Ectodermal cell (in vitro differentiated cells): ENCODE measurements around the gene FHIT.
"Not testable (repeated sequence)": the region's sequence is repeated elsewhere in the genome, so short reads cannot be mapped to it uniquely, and the experiment has no call there.

Experiments
- H3K27ac ChIP-seq: 2 replicates; pipeline ENCODE4 v1.7.0; 2013; ENCODE audit warnings: mild to moderate bottlenecking, low read depth, low read length; ENCODE audit not compliant: insufficient read depth, poor library complexity, severe bottlenecking
- H3K27me3 ChIP-seq: 2 replicates; pipeline ENCODE4 v1.7.0; 2013; ENCODE audit warnings: mild to moderate bottlenecking, low read length; ENCODE audit not compliant: insufficient read depth, control insufficient read depth, poor library complexity, severe bottlenecking
- H3K36me3 ChIP-seq: one replicate; pipeline ENCODE4 v1.7.0; 2013; ENCODE audit warnings: low read length; ENCODE audit not compliant: control insufficient read depth, insufficient read depth
- H3K4me1 ChIP-seq: one replicate; pipeline ENCODE4 v1.7.0; 2013; ENCODE audit warnings: low read length; ENCODE audit not compliant: control insufficient read depth, insufficient read depth
- H3K4me3 ChIP-seq: 2 replicates; pipeline ENCODE4 v1.7.0; 2013; ENCODE audit warnings: low read depth, low read length, control low read depth; ENCODE audit not compliant: insufficient read depth
- H3K9me3 ChIP-seq: 2 replicates; pipeline ENCODE4 v1.7.0; 2013; ENCODE audit warnings: mild to moderate bottlenecking, low read length, moderate library complexity; ENCODE audit not compliant: control insufficient read depth
- WGBS, 2 experiments: methylation state at CpG; one replicate each; pipeline ENCODE4 v1.1.7; 2013; ENCODE audit warnings: missing lambda C conversion rate in 2 of 2; 5-methylcytosine and 5-hydroxymethylcytosine counted together

Gene FHIT

GRCh38 chr3:59816312-59816711, 1434.9 kb downstream of the FHIT start:
- Histone ChIP-seq H3K36me3 (no peaks in the 10 kb centered on the region), H3K4me3 (no peak overlapping the region), H3K27ac (no peak overlapping the region), H3K27me3 (no peaks in the 10 kb centered on the region), H3K9me3 (no peaks in the 10 kb centered on the region), H3K4me1 (peaks cover 33% of the 10 kb centered on the region)
- WGBS, 2 experiments = 86% methylated on average over 1 of the region's 1 CpG; no CpG with 5 or more reads in 1 of the 2 experiments

DNA sequence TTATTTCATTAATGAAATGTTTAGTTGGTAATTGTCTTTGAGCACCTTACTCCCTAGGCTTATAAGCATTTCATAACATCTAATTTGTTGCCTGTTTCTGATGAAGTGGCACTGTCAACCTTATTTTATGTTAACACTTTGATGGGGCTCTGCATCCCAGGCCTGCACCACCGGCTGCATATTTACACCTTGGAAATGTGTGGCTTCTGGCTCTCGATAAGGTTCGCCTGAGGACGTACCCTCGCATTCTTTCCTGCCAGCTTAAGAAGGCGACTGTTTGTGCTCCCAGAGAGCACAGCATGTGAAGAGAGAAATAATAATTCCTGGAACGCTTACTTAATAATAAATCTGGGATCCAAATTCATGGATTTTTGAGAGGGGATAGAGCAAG, 1438.1 kb downstream of the FHIT start:
- WGBS, 2 experiments = 47 to 54% methylated on average over 7 of the region's 7 CpGs
- H3K4me3 ChIP-seq = no peak overlapping the region
- no peak overlapping the region for H3K27ac ChIP-seq
- no peaks in the 10 kb centered on the region for H3K36me3 ChIP-seq
- no peaks in the 10 kb centered on the region for H3K27me3 ChIP-seq
- H3K4me1 ChIP-seq = peaks cover 29% of the 10 kb centered on the region
- H3K9me3 ChIP-seq = no peaks in the 10 kb centered on the region

- Histone ChIP-seq H3K9me3 (peaks cover 2% of the 10 kb centered on the region), H3K36me3 (no peaks in the 10 kb centered on the region), H3K27ac (no peak overlapping the region), H3K4me1 (peaks cover 22% of the 10 kb centered on the region), H3K4me3 (no peak overlapping the region), H3K27me3 (no peaks in the 10 kb centered on the region)
- 76 to 81% methylated on average over 11 of the region's 11 CpGs for WGBS, 2 experiments
Measured at GRCh38 chr3:59812237-59813147, 1438.8 kb downstream of the FHIT start.

DNA sequence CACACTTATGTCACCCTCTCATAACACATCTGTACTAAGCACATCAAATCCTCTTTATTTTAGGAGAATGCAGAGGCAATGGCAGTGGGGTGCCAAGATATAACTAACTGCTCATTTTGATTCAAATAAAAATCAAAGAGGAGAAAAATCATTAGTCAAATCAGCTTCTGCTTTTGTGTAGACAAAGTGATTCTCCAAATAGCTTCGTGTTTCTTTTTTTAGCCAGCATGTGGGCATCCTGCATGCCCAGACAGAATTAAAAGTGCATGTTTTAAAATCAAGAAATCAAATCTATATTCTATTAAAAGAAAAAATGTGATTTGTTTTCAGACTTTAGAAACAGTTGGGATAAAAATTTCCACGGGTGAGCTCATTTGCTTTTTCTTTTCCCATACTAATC, 1440.1 kb downstream of the FHIT start:
- no peaks in the 10 kb centered on the region for H3K36me3 ChIP-seq
- H3K9me3 ChIP-seq = peaks cover 2% of the 10 kb centered on the region
- no peak overlapping the region for H3K27ac ChIP-seq
- H3K27me3 ChIP-seq = no peaks in the 10 kb centered on the region
- 100% methylated on average over 1 of the region's 2 CpGs for WGBS, 2 experiments
- no peak overlapping the region for H3K4me3 ChIP-seq
- peaks cover 16% of the 10 kb centered on the region for H3K4me1 ChIP-seq

DNA sequence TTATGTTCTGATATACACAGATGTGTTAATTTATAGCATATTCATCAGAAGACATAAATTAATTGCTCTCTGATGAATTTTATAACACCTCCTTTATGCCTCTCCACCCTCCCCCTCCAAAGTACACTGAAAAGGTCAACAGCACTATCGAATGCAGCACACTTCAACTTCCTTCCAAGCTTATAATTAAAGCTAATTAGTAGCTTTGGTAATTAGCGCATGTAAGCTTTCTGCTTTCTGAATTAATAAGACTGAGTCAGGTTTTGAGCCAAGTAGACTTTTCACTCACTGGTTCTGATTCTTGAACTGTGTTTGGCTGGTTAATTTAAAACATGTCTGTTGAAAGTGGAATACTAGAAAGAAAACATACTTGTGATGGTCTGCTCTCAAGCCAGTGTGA, 1440.6 kb downstream of the FHIT start:
- Histone ChIP-seq H3K4me1 (peaks cover 16% of the 10 kb centered on the region), H3K27ac (no peak overlapping the region), H3K9me3 (peaks cover 2% of the 10 kb centered on the region), H3K36me3 (no peaks in the 10 kb centered on the region), H3K27me3 (no peaks in the 10 kb centered on the region), H3K4me3 (no peak overlapping the region)
- WGBS, 2 experiments = 90 to 97% methylated on average over 1 to 2 of the region's 2 CpGs

DNA sequence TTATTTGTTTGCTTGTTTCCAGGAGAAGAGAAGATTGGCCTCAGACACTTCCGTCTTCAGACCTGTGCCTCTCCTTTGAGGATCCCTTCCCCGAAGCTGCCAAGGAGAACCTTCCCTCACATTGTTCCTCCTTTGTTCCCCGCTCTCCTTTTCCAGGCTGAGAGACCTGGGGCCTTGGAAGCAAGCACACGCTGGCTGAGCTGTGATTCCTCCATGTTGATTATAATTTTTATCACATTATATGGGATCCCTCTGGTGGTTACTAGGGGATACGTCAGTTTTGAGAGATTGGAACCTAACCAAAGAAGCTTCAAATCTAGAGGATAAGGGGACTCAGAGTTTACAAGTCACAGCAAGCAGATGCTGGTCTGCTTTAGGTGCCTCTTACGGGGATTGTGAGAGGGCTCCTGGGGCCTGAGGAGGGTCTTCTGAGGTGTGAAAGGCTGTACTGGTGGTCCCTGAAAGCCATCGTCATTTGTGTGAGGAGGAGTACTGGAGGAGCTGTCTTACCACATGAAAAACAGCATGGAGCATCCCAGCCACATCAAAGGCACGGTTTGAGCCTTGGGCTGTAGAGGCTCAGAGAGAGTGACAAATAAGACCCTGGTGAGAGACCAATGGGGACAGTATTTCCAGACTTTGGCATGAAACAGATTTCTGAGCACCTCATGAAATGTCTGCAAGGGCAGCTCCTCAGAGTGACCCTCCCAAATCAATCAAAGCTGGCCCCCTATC, 1441.4 kb downstream of the FHIT start:
- H3K4me1 ChIP-seq = peaks cover 16% of the 10 kb centered on the region
- no peak overlapping the region for H3K4me3 ChIP-seq
- peaks cover 2% of the 10 kb centered on the region for H3K9me3 ChIP-seq
- H3K27ac ChIP-seq = no peak overlapping the region
- no peaks in the 10 kb centered on the region for H3K36me3 ChIP-seq
- WGBS, 2 experiments = 79 to 82% methylated on average over 7 to 8 of the region's 8 CpGs
- H3K27me3 ChIP-seq = no peaks in the 10 kb centered on the region

DNA sequence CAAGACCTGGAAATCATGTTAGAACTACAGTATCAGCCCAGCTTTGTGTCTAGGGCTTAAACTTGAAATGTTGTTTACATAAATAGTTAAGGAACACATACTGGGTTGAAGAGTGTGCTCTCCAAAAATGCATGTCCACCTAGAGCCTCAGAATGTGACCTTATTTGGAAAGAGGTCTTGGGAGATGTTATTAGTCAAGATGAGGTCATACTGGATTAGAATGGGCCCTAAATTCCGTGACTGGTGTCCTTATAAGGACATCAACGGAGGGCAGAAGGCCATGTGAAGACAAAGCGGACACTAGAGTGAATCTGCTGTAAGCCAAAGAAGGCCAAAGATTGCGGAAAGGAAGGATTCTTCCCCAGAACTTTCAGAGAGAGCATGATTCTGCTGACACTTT, 1442.2 kb downstream of the FHIT start:
- Histone ChIP-seq H3K4me3 (no peak overlapping the region), H3K27me3 (no peaks in the 10 kb centered on the region), H3K9me3 (peaks cover 2% of the 10 kb centered on the region), H3K4me1 (peaks cover 16% of the 10 kb centered on the region), H3K36me3 (no peaks in the 10 kb centered on the region), H3K27ac (no peak overlapping the region)
- 81 to 84% methylated on average over 4 of the region's 4 CpGs for WGBS, 2 experiments

DNA sequence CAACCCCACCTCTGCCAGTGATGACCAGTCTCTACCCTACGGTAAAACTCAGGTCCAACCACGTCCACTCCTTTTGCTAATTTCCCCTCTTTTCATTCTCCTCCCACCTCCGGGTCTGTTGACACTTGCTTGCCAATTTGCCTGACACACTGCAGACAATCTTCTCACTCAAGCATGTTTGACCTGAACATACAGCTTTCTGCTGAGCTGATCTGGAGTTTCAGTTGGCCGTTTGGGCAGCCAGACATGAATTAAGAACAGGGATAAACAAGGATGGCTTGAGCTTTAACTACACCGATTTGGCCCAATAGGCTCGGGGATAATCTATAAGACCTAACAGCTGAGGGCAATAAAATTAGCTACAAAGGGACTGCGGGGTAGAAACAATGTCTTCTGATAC, 1442.8 kb downstream of the FHIT start:
- Histone ChIP-seq H3K27ac (no peak overlapping the region), H3K27me3 (no peaks in the 10 kb centered on the region), H3K36me3 (no peaks in the 10 kb centered on the region), H3K4me1 (peaks cover 16% of the 10 kb centered on the region), H3K9me3 (peaks cover 2% of the 10 kb centered on the region), H3K4me3 (no peak overlapping the region)
- 92 to 96% methylated on average over 7 of the region's 7 CpGs for WGBS, 2 experiments

GRCh38 chr3:59803268-59803667, 1448.0 kb downstream of the FHIT start:
- no peaks in the 10 kb centered on the region for H3K36me3 ChIP-seq
- peaks cover 2% of the 10 kb centered on the region for H3K9me3 ChIP-seq
- 69 to 77% methylated on average over 11 of the region's 11 CpGs for WGBS, 2 experiments
- no peaks in the 10 kb centered on the region for H3K4me1 ChIP-seq
- no peaks in the 10 kb centered on the region for H3K27me3 ChIP-seq
- no peak overlapping the region for H3K4me3 ChIP-seq
- no peak overlapping the region for H3K27ac ChIP-seq

DNA sequence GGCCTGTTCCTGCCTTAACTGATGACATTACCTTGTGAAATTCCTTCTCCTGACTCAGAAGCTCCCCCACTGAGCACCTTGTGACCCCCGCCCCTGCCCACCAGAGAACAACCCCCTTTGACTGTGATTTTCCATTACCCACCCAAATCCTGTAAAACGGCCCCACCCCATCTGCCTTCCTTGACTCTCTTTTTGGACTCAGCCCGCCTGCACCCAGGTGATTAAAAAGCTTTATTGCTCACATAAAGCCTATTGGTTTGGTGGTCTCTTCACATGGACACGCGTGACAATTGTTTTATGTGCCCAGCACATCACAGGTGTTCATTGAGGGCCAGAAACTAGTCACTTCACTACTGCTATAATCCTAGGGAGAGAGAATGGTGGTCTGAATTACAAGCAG, 1448.8 kb downstream of the FHIT start:
- not testable (repeated sequence) for H3K9me3 ChIP-seq, H3K4me3 ChIP-seq, H3K36me3 ChIP-seq, H3K27ac ChIP-seq, H3K27me3 ChIP-seq, H3K4me1 ChIP-seq
- WGBS, 2 experiments = 85 to 89% methylated on average over 5 of the region's 5 CpGs
